GM18498 (cell line): ENCODE data around the gene UGT1A8.
"Not testable (repeated sequence)": the region's sequence is repeated elsewhere in the genome, so short reads cannot be mapped to it uniquely, and the experiment has no call there.

Experiments
- ATAC-seq: cut with Tn5 transposase; IDR thresholded peaks from one replicate; pipeline ENCODE4 v1.9.1; 2021; ENCODE audit warnings: mild to moderate bottlenecking, moderate library complexity; ENCODE audit not compliant: unreplicated experiment

Gene UGT1A8

DNA sequence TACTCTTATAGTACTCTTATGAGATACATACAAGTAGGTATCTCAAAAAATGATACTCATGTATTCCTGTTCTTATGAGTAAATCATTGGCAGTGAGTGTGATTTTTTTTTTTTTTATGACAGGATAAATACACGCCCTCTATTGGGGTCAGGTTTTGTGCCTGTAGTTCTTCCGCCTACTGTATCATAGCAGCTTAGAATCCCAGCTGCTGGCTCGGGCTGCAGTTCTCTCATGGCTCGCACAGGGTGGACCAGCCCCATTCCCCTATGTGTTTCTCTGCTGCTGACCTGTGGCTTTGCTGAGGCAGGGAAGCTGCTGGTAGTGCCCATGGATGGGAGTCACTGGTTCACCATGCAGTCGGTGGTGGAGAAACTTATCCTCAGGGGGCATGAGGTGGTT, at the start of gene UGT1A8:
TSS of gene UGT1A8 (plus strand) at position 158 of the 400 bp plus-strand sequence. CDS start at position 233, 75 bp downstream.
- ATAC-seq: not testable (repeated sequence)

DNA sequence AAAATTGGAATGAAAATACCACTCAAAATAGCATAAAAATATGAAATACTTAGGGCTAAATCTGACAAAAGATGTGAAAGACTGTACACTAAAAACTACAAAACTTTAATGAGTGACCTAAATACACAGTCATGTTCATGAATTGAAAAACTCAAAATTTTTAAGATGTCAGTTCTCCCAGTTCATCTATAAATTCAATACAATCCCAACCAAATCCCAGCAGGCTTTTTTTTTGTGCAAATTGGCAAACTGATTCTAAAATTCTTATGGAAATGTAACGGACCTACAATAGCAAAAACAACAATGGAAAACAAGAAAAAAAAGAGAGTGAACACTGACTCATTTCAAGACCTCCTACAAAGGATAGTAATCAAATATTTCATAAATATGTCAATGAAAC, 46.4 kb upstream of the UGT1A8 start:
- ATAC-seq: no peak

DNA sequence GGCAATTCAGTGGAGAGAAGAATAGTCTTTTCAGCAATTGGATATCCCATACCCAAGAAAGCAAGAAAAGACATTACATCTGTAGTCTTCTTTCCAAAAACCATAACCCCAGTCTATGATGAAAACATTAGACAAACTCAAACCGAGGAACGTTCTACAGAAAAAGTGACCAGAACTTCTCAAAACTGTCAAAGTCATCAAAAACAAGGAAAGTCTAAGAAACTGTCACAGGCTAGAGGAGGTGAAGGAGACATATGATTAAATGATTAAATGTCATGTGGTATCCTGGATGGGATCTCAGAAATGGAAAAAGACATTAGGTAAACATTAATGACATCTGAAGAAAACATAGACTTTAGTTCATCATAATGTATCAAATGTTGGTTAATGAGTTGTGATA, 46.0 kb upstream of the UGT1A8 start:
- no peak for ATAC-seq

DNA sequence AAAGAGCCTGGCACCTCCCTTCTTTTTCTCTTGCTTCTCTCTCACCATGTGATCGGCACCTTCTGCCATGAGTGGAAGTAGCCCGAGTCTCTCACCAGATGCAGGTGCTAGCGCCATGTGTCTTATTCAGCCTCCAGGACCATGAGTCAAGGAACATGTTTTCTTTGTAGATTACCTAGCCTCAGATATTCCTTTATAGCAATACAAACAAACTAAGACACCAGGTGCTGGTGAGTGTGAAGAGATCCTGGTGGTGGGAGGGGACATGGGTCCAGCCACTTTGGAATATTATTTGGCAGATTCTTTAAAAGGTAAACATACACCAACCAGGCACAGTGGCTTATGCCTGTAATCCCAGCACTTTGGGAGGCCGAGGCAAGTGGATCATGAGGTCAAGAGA, 45.0 kb upstream of the UGT1A8 start:
- ATAC-seq: no peak

DNA sequence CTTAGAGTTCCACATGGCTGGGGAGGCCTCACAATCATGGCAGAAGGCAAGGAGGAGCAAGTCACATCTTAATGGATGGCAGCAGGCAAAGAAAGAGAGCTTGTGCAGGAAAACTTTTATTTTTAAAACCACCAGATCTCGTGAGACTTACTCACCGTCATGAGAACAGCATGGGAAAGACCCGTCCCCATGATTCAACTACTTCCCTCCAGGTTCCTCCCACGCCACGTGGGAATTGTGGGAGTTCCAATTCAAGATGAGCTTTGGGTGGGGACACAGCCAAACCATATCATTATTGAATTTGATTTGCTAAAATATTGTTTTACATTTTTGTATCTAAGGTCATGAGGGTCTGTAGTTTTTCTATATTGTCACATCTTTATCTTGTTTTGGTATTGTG, 40.1 kb upstream of the UGT1A8 start:
- not testable (repeated sequence) for ATAC-seq

DNA sequence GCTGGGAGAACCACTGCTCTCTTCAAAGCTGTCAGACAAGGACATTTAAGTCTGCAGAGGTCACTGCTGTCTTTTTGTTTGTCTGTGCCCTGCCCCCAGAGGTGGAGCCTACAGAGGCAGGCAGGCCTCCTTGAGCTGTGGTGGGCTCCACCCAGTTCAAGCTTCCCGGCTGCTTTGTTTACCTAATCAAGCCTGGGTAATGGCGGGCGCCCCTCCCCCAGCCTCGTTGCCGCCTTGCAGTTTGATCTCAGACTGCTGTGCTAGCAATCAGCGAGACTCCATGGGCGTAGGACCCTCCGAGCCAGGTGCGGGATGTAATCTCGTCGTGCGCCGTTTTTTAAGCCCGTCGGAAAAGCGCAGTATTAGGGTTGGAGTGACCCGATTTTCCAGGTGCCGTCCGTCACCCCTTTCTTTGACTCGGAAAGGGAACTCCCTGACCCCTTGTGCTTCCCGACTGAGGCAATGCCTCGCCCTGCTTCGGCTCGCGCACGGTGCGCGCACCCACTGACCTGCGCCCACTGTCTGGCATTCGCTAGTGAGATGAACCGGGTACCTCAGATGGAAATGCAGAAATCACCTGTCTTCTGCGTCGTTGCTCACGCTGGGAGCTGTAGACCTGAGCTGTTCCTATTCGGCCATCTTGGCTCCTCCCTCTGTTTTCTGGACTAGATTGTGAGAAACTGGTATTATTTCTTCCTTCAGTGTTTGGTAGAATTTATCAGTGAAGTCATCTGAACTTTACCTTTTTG, 34.0 kb upstream of the UGT1A8 start:
- ATAC-seq: not testable (repeated sequence)

DNA sequence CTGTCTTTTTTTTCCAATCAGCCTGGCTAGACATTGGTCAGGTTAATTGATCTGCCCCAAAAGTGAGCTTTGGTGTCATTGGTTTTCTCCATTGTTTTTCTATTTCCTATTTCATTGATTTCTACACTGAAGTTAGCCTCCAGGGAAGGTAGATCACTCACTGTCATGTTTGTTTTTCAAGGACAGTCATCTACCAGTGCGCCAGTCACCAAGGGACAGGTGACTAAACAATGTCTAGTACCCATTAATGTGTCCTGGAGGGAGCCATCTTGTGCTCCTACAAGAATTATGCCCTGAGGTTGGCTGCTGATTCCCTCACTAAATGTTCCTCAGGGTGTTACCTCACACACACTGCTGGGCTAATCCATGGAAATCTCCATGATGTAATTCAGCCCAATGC, 33.2 kb upstream of the UGT1A8 start:
- no peak for ATAC-seq

DNA sequence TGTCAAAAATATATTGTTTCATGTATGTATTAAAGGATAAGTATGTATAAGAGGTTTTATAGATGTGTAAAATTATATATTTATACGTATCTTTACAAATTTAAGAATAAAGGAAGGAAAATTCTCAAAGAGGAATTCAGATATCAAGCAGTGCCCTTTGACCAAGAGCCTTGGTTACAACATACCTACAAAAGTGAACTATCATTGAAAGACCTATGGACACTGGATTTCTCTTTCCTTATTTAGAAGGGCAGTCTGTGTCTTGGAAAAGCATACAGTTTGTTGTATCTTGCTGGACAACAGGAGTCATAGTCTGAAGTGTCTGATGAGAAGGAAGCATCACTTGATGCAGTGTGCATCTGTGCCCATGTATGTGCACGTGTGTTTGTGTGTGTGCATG, 29.0 kb upstream of the UGT1A8 start:
- no peak for ATAC-seq

DNA sequence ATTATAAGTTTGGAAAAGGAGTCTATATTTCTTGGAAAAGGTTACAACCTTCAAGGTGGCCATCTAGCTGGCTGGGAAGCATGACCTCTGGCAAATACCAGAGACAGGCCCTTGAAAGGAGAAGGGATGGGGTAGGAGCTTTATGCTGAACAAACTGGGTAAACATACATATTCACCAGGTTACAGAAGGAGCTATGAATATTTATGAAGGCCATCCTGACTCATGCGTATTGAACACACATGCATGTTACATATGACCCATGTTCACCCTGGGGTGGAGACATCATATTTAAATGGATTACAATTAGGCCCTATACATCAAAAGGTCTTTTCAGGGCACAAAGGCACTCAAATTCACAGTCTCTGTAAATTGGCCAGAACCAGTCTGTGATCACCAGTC, 24.7 kb upstream of the UGT1A8 start:
- ATAC-seq: not testable (repeated sequence)

DNA sequence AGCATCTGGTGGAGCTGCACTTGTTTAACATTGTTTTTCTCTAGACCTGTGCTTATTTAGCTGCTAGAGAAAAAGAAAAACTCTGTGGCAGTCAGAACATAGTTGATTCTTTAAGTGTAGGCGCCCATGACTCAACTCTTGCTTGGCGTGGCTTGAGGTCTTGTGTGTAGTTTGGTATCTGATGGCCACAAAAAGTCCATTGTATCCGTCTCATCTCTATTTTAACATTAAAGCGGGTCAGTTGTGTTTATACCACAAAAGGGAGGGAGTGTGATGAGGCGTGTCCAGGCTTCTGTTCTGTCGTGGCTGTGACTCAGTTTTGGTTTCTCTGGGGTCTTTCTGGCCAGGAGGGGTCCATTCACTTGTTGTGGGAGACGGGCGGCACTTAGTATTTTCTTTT, 24.2 kb upstream of the UGT1A8 start:
- ATAC-seq: no peak

DNA sequence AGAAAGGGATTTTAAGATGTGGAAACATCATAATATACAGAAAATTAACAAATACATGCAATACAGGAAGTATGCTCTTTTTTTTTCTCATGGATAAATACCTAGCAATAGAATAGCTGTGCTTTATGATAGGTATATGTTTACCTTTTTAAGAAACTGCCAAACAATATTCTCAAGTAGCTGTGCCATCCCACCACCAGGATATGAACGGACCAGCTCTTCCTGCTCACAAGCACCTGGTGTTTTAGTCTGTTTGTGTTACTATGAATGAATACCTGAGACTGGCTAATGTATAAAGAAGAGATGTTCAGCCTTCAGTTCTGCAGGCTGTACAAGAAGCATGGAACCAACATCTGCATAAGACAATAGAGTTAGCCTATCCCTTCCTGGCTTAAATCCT, 19.9 kb upstream of the UGT1A8 start:
- ATAC-seq: no peak

DNA sequence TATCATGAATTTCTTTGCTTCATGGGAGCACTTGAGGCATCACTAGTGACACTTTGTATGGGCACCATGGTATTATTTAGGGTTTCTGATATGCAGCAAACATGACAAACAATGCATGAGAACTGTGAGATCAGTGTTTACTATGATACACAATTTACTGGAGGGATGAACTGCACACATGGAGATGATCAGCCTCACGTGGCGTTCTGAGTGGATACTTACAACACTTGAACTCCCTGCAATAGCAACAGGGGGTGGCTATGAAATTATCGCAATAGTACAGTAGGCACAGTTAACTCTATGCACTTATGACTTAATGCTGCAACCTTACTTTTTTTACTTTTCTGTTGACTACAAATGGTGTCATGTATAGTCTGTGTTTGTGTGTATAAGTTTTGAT, 18.5 kb upstream of the UGT1A8 start:
- ATAC-seq: no peak

DNA sequence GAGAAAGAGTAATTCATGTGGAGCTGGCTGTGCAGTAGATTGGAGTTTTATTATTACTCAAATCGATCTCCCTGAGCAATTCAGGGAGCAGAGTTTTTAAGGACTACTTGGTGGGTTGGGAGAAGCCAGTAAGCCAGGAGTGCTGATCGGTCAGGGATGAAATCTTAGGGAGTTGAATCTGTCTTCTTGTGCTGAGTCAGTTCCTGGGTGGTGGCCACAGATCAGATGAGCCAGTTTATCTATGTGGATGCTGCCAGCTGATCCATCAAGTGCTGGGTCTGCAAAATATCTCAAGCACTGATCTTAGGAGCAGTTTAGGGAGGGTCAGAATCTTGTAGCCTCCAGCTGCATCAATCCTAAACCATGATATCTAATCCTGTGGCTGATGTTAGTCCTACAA, 17.0 kb upstream of the UGT1A8 start:
- ATAC-seq: no peak

DNA sequence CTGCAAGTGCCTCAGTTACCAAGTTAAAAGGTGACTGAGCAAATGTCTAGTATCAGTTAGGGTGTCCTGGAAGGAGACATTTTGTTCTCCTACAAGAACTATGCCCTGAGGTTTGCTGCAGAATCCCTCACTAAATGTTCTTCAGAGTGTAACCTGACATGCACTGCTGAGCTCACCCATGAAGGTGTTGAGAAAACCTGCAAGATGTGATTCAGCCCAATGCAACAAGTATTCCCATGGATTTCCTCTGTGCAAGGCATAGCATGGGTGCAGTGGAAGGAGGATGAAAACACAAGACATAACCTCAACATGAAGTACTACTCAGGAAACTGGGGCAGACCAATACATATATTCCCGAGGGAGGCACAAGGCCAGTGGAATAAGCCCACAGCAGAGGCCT, 15.4 kb upstream of the UGT1A8 start:
- no peak for ATAC-seq

DNA sequence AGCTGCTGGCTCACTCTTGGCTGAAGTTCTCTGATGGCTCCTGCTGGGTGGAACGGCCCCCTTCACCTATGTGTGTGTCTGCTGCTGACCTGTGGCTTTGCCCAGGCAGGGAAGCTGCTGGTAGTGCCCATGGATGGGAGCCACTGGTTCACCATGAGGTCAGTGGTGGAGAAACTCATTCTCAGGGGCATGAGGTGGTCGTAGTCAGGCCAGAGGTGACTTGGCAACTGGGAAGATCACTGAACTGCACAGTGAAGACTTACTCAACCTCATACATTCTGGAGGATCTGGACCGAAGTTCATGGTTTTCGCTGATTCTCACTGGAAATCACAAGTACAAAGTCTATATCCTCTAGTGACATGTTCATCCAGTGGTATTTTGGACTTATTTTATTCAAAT, 13.9 kb upstream of the UGT1A8 start:
- no peak for ATAC-seq

DNA sequence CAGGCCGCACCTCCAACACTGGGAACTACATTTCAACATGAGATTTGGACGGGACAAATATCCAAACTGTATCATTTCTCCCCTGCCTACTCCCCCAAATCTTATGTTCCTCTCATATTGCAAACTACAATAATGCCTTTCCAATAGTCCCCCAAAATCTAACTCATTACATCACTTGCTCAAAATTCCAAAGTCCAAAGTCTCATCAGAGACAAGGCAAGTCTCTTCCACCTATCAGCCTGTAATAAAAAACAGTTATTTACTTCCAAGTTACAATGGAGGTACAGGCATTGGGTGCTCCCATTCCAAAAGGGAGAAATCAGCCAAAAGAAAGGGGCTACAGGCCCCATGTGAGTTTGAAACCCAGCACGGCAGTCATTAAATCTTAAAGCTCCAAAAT, 12.6 kb upstream of the UGT1A8 start:
- ATAC-seq: no peak

DNA sequence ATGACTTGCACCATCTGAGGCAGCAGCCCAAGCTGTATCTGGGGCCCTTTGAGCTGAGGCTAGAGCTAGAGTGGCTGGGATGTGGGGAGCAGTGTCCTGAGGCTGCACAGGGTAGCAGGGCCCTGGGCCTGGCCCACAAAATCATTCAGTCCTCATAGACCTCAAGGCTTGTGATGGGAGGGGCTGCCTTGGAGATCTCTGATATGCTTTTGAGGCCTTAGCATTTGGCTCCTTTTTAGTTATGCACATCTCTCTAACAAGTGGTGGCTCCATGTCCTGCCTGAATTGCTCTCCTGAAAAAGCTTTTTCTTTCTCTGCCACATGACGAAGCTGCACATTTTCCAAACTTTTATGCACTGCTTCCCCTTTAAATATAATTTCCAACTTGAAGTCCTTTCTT, 11.8 kb upstream of the UGT1A8 start:
- ATAC-seq: no peak

DNA sequence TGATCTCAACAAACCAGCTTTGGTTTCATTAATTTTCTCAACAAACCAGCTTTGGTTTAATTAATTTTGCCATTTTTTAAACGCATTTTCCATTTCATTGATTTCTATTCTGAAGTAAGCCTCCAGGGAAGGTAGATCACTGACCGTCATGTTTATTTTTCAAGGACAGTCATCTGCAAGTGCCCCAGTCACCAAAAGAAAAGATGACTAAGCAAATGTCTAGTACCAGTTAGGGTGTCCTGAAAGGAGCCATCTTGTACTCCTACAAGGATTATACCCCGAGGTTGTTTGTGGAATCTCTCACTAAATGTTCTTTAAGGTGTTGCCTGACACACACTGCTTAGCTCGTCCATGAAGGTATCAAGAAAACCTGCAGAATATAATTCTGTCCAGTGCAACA, 6.1 kb upstream of the UGT1A8 start:
- no peak for ATAC-seq

DNA sequence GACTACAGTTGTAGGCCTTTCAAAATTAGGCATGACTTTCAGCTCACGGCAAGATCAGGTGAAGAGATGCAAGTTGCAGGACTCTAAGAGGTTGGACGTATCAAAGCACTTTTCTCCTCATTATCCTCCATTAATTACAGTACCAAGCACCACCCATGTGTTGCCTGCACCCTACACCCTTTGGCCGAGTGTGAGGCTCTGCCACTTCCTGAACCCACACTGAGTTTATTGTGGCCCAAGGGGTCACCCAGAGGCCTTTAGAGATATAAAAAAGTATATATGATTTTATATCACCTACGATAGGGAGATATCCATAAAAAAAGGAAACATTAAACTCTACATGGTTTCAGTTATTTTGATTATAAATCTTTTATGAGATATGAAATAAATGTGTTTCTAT, 2.8 kb downstream of the UGT1A8 start:
- ATAC-seq: no peak

DNA sequence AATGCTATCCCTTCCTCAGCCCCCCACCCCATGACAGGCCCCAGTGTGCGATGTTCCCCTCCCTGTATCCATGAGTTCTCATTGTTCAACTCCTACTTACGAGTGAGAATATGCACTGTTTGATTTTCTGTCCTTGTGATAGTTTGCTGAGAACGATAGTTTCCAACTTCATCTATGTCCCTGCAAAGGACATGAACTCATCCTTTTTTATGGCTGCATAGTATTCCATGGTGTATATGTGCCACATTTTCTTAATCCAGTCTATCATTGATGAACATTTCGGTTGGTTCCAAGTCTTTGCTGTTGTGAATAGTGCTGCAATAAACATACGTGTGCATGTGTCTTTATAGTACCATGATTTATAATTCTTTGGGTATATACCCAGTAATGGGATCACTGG, 4.4 kb downstream of the UGT1A8 start:
- not testable (repeated sequence) for ATAC-seq

DNA sequence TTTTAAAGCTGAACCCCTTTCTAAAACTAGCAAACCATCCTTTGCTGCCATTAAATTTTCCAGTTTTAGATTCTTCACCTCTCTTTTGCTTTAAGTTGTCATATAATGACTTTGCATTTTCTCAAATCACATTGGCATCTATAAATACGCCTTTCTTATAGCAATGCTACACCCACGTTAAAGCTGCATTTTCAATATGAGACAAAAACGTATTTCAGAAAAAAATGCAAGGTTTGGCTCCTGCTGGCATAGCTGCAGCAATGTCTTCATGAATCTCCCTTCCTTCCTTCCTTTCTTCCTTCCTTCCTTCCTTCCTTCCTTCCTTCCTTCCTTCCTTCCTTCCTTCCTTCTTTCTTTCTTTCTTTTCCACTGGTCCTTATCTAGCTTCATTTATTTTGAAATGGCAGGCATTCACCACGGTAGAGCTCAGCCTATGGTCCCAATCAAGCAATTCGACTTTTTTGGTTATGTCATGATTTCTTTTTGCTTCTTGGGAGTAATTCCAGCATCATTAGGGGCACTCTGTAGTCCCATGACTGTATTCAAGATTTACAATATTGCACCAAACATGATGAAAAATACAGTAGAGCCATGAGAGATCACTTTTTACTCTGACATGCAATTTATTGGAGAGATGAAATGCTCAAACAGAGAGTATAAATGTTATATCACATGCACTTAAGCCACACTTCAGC, 10.0 kb downstream of the UGT1A8 start:
- no peak for ATAC-seq

DNA sequence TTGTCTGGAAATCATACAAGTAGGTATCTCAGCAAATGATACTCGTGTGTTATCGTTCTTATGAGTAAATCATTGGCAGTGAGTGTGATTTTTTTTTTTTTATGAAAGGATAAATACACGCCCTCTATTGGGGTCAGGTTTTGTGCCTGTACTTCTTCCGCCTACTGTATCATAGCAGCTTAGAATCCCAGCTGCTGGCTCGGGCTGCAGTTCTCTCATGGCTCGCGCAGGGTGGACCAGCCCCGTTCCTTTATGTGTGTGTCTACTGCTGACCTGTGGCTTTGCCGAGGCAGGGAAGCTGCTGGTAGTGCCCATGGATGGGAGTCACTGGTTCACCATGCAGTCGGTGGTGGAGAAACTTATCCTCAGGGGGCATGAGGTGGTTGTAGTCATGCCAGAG, 18.9 kb downstream of the UGT1A8 start, which contains the start of gene UGT1A10:
TSS of gene UGT1A10 (plus strand) at position 143 of the 400 bp plus-strand sequence. CDS start at position 218, 75 bp downstream.
- ATAC-seq: not testable (repeated sequence)
